GM18517 (cell line): Measurements from ENCODE around the gene CLMP.

ENCODE experiments used
- ATAC-seq: cut with Tn5 transposase; IDR thresholded peaks from one replicate; pipeline ENCODE4 v1.9.1; 2021; ENCODE audit warnings: mild to moderate bottlenecking, moderate library complexity; ENCODE audit not compliant: unreplicated experiment

CLMP gene

GRCh38 chr11:123193742-123194141 lies 1.3 kb downstream of the CLMP start:
- ATAC-seq: no peak

- ATAC-seq: no peak
Observed at GRCh38 chr11:123191939-123192338, 3.1 kb downstream of the CLMP start.

- no peak for ATAC-seq
Observed at GRCh38 chr11:123190518-123190917, 4.5 kb downstream of the CLMP start.

- no peak for ATAC-seq
Observed at GRCh38 chr11:123188508-123189165, 6.4 kb downstream of the CLMP start.

GRCh38 chr11:123187665-123188507 lies 7.2 kb downstream of the CLMP start:
- no peak for ATAC-seq

- no peak for ATAC-seq
Observed at GRCh38 chr11:123187248-123187647, 7.8 kb downstream of the CLMP start.

- no peak for ATAC-seq
Observed at GRCh38 chr11:123186286-123186685, 8.8 kb downstream of the CLMP start.

GRCh38 chr11:123185326-123185725 lies 9.7 kb downstream of the CLMP start:
- no peak for ATAC-seq

- ATAC-seq: no peak
Observed at GRCh38 chr11:123184531-123184930, 10.5 kb downstream of the CLMP start.

- ATAC-seq: no peak
Observed at GRCh38 chr11:123183391-123184099, 11.5 kb downstream of the CLMP start.

- ATAC-seq: no peak
Observed at GRCh38 chr11:123181767-123182500, 13.1 kb downstream of the CLMP start.

GRCh38 chr11:123181075-123181474 lies 14.0 kb downstream of the CLMP start:
- no peak for ATAC-seq

GRCh38 chr11:123180574-123180973 lies 14.5 kb downstream of the CLMP start:
- ATAC-seq: no peak

GRCh38 chr11:123180166-123180565 lies 14.9 kb downstream of the CLMP start:
- ATAC-seq: no peak

- ATAC-seq: no peak
Observed at GRCh38 chr11:123179586-123179985, 15.5 kb downstream of the CLMP start.

- ATAC-seq: no peak
Observed at GRCh38 chr11:123178186-123178585, 16.9 kb downstream of the CLMP start.

- ATAC-seq: no peak
Observed at GRCh38 chr11:123176785-123177184, 18.3 kb downstream of the CLMP start.

- ATAC-seq: no peak
Observed at GRCh38 chr11:123174196-123175183, 20.6 kb downstream of the CLMP start.

- ATAC-seq: no peak
Observed at GRCh38 chr11:123173856-123174186, 21.2 kb downstream of the CLMP start.
